Ovary (tissue), 3 donors: ENCODE results near the gene DMAC2L.

Source experiments
- EP300 ChIP-seq: sonication (generic); formaldehyde crosslinking; IDR thresholded peaks from one replicate; pipeline ENCODE4 v1.6.1; 2017; ENCODE audit warnings: antibody characterized with exemption
- POLR2A ChIP-seq: fragments of 450-650 bp; IDR thresholded peaks from one replicate; pipeline ENCODE4 v1.6.1; 2017; ENCODE audit warnings: antibody characterized with exemption, mild to moderate bottlenecking, moderate library complexity
- TF ChIP-seq, protein P1 (sequence below), 3 donors: fragments of 450-650 bp in 2 of 3; fragments of 200-600 bp in 1 of 3; IDR thresholded peaks; one replicate each; pipeline versions ENCODE4 v1.5.1 to v1.8.0; 2016 to 2022; ENCODE audit warnings: antibody characterized with exemption in 3 of 3, mild to moderate bottlenecking in 1 of 3
- donor health status: DM: no; HTN: no; CAD: no.

DNA sequence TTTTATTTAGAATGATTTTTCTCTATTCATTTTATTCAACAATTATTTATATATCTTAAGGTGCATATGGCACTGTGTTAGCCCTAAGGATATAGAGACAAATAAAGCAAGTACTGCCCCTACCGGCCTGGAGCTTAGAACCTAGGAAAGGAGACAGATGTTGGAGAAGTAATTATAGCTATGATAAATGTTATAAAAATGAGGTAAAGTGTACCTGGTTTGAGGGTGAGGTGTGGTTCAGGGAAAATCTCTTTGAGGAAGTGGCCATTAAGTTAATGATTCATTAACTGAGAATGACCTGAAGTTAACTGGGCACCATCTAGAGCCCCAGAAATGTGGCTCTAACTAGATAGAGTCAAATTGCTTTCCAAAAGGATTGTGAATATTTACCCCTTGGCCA is 52.7 kb downstream of the DMAC2L start:
- TF ChIP-seq EP300 (no peak), POLR2A (no peak)
- TF ChIP-seq, protein P1, sequence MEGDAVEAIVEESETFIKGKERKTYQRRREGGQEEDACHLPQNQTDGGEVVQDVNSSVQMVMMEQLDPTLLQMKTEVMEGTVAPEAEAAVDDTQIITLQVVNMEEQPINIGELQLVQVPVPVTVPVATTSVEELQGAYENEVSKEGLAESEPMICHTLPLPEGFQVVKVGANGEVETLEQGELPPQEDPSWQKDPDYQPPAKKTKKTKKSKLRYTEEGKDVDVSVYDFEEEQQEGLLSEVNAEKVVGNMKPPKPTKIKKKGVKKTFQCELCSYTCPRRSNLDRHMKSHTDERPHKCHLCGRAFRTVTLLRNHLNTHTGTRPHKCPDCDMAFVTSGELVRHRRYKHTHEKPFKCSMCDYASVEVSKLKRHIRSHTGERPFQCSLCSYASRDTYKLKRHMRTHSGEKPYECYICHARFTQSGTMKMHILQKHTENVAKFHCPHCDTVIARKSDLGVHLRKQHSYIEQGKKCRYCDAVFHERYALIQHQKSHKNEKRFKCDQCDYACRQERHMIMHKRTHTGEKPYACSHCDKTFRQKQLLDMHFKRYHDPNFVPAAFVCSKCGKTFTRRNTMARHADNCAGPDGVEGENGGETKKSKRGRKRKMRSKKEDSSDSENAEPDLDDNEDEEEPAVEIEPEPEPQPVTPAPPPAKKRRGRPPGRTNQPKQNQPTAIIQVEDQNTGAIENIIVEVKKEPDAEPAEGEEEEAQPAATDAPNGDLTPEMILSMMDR (IDR thresholded peaks at IDR 0.05), result no peak
